ENCODE data around the gene HYLS1.

HYLS1 gene

DNA sequence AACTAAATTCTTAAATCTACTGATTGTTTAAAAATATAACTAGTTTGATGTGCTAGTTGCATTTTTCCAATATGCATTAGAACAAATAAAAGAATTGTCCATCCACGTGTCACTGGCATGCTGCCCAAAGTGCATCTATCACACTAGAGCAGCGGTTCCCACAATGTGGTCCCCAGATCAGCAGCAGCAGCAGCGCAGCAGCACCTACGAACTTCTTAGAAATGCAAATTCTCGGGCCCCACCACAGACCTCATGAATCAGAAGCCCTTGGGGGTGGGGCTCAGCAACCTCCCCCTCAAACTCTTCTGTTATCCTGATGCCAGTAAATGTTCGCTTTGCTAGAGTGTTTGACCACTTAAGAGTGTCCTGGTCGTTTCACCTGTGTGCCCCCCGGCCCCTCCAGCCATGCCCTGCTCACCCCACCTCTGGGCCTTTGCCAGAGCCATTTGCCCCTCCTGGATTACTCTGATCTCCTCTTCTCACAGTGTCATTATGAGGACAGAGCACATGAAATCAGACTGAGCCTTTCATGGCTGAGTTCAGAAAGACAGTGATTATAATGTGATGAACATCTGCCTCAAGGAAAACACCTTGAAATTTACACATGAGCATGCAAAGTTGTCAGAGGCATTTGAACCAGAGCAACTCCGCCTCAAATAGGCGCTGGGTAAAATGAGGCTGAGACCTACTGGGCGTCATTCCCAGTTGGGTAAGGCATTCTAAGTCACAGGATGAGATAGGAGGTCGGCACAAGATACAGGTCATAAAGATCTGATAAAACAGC, 45.8 kb downstream of the HYLS1 start:
- Histone ChIP-seq H3K4me3 (replicated peaks; ENCODE audit: low read depth, low read length) (no peak overlapping the region), H3K36me3 (ENCODE audit: control insufficient read depth, insufficient read depth, low read length) (no peaks in the 10 kb centered on the region), H3K27me3 (replicated peaks; ENCODE audit: control insufficient read depth, insufficient read depth, low read length) (no peaks in the 10 kb centered on the region; the same call in none of the 2 replicates)
- DNase-seq (ENCODE audit: extremely low read depth, insufficient read length) = no peak
- TF ChIP-seq, protein P1, sequence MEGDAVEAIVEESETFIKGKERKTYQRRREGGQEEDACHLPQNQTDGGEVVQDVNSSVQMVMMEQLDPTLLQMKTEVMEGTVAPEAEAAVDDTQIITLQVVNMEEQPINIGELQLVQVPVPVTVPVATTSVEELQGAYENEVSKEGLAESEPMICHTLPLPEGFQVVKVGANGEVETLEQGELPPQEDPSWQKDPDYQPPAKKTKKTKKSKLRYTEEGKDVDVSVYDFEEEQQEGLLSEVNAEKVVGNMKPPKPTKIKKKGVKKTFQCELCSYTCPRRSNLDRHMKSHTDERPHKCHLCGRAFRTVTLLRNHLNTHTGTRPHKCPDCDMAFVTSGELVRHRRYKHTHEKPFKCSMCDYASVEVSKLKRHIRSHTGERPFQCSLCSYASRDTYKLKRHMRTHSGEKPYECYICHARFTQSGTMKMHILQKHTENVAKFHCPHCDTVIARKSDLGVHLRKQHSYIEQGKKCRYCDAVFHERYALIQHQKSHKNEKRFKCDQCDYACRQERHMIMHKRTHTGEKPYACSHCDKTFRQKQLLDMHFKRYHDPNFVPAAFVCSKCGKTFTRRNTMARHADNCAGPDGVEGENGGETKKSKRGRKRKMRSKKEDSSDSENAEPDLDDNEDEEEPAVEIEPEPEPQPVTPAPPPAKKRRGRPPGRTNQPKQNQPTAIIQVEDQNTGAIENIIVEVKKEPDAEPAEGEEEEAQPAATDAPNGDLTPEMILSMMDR (IDR thresholded peaks at IDR 0.05; ENCODE audit: insufficient read depth, low read length, poor library complexity, severe bottlenecking) = no peak

DNA sequence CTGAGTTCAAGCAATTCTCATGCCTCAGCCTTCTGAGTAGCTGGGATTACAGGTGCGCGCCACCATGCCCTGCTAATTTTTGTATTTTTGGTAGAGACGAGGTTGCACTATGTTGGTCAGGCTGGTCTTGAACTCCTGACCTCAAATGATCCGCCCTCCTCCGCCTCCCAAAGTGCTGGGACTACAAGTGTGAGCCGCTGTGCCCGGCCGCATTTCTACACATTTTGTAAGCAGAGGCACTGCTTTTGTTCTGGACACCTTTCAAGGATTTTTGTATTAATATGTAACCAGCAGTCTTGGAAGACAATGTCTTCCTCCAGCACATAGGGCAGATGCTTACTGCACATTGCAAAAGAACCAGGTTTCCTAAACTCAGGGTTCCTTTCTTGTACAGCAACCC, 47.0 kb downstream of the HYLS1 start:
- H3K36me3 ChIP-seq (ENCODE audit: control insufficient read depth, insufficient read depth, low read length) = no peaks in the 10 kb centered on the region
- TF ChIP-seq, protein P1 (IDR thresholded peaks at IDR 0.05; ENCODE audit: insufficient read depth, low read length, poor library complexity, severe bottlenecking) = no peak

GRCh38 chr11:125935056-125935455, 47.6 kb downstream of the HYLS1 start:
- Histone ChIP-seq H3K27me3 (replicated peaks; ENCODE audit: control insufficient read depth, insufficient read depth, low read length) (no peaks in the 10 kb centered on the region; the same call in none of the 2 replicates), H3K36me3 (ENCODE audit: control insufficient read depth, insufficient read depth, low read length) (no peaks in the 10 kb centered on the region), H3K4me3 (replicated peaks; ENCODE audit: low read depth, low read length) (no peak overlapping the region)
- no peak for DNase-seq (ENCODE audit: extremely low read depth, insufficient read length)
- TF ChIP-seq, protein P1 (IDR thresholded peaks at IDR 0.05; ENCODE audit: insufficient read depth, low read length, poor library complexity, severe bottlenecking) = no peak

More for the DNA sequence above, 47.0 kb downstream of the HYLS1 start:
- DNase-seq (ENCODE audit: extremely low read depth, insufficient read length) = no peak
- Histone ChIP-seq H3K27me3 (replicated peaks; ENCODE audit: control insufficient read depth, insufficient read depth, low read length) (no peaks in the 10 kb centered on the region; the same call in none of the 2 replicates), H3K4me3 (replicated peaks; ENCODE audit: low read depth, low read length) (no peak overlapping the region)

DNA sequence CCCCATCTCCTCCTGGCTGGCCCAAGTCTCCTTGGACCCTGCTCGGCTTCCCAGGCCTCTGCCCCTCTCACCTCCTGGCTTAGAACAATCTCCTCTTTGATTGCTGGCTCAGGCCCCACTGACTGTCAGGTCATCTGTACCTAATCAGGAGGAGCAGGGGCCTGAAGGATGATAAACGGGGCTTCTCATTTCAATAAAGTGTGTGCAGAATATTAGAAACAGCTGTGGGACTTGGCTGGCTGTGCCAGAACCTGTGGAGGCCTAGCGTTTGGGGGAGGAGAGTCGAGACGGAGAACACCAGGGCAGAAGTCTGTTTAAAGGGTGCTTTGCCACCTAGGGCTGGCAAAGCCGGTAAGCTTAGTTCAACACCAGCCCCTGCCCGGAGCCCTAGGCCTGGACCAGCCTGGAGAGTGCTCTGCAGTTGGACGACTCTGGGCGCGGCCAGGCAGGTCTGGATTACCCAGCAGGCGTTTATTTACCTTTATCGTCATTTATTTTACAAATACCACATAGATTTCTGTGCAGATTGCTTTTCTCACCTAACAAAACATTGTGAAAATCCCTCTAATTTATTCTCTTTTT, 48.2 kb downstream of the HYLS1 start:
- Histone ChIP-seq H3K36me3 (ENCODE audit: control insufficient read depth, insufficient read depth, low read length) (no peaks in the 10 kb centered on the region), H3K4me3 (replicated peaks; ENCODE audit: low read depth, low read length) (no peak overlapping the region), H3K27me3 (replicated peaks; ENCODE audit: control insufficient read depth, insufficient read depth, low read length) (no peaks in the 10 kb centered on the region; the same call in none of the 2 replicates)
- DNase-seq (ENCODE audit: extremely low read depth, insufficient read length) = no peak
- TF ChIP-seq, protein P1 (IDR thresholded peaks at IDR 0.05; ENCODE audit: insufficient read depth, low read length, poor library complexity, severe bottlenecking) = no peak

GRCh38 chr11:125938418-125938817, 51.0 kb downstream of the HYLS1 start:
- no peak for DNase-seq (ENCODE audit: extremely low read depth, insufficient read length)
- TF ChIP-seq, protein P1 (IDR thresholded peaks at IDR 0.05; ENCODE audit: insufficient read depth, low read length, poor library complexity, severe bottlenecking) = no peak
- Histone ChIP-seq H3K36me3 (ENCODE audit: control insufficient read depth, insufficient read depth, low read length) (no peaks in the 10 kb centered on the region), H3K27me3 (replicated peaks; ENCODE audit: control insufficient read depth, insufficient read depth, low read length) (no peaks in the 10 kb centered on the region; the same call in 1 of the 2 replicates), H3K4me3 (replicated peaks; ENCODE audit: low read depth, low read length) (no peak overlapping the region)
